GM19023 (cell line): ENCODE measurements around the gene TRNAU1AP.
"Not testable (repeated sequence)": the region's sequence is repeated elsewhere in the genome, so short reads cannot be mapped to it uniquely, and the experiment has no call there.

Experiments used
- ATAC-seq: cut with Tn5 transposase; IDR thresholded peaks from one replicate; pipeline ENCODE4 v1.9.1; 2021; ENCODE audit warnings: mild to moderate bottlenecking, moderate library complexity; ENCODE audit not compliant: unreplicated experiment

Gene TRNAU1AP

DNA sequence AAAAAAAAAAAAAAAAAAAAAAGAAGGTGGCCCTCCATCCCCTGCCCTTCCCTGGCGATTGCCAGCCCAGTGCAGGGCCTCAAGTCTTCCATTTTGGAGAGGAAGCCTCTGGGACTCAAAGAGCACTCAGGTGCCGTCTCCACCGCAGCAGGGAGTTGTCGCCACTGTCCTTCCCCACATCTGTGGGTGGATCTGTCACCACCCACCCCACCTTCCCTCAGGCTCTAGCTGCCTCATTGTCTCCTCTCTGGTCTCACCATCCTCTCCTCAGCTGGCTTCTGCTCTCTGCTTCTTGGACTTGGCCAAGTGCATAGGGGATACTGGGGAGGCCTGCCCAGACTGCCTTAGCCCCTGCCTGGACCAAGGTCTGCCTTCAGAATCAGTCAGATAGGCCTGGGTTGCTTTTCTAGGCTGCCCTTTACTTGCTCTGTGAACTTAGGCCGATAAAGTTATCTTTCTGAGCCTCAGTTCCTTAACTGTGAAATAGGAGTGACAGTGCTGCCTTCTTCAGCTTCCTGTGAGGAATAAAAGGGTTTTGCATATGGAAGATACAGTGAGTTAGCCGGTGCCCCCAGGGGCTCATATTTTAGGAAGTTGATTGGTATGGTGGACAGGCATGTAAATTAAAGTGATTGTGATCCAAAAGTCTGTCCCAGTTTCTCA is 31.3 kb upstream of the TRNAU1AP start:
- ATAC-seq = no peak

DNA sequence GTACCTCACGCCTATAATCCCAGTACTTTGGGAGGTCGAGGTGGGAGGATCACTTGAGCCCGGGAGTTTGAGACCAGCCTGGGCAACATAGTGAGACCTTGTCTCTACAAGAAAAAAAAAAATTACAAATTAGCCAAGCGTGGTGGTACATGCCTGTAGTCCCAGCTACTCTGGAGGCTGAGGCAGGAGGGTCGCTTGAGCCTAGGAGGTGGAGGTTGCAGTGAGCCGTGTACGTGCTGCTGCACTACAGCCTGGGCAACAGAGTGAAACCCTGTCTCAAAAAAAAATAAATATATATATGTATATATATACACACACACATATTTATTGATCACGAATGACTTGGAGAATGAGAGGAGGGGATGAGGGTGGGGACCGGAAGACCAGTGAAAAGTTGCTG is 30.3 kb upstream of the TRNAU1AP start:
- not testable (repeated sequence) for ATAC-seq

DNA sequence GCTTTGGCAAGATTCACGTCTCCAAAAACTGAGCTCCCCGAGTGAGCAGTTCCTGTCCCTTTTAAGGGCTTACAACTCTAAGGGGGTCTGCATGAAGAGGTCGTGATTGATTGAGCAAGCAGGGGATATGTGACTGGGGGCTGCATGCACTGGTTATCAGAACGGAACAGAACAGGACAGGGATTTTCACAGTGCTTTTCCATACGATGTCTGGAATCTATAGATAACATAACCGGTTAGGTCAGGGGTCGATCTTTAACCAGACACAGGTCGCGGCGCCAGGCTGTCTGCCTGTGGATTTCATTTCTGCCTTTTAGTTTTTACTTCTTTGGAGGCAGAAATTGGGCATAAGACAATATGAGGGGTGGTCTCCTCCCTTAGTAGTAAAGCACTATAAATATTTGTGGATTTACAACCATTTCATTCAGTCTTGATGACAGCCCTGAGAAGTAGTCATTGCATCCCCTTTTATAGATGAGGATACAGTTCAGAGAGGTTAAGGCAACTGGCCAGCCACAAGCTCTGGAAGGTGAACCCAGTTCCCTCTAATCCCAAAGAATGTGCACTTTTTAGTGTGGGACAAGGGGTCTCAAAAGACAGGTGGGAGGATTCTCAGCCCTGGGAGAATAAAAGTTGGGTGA is 27.8 kb upstream of the TRNAU1AP start:
- not testable (repeated sequence) for ATAC-seq

- ATAC-seq = no peak
These were observed 26.0 kb upstream of the TRNAU1AP start for GRCh38 chr1:28526886-28527285.

- ATAC-seq = no peak
These were observed 22.4 kb upstream of the TRNAU1AP start for GRCh38 chr1:28530456-28530855.

- no peak for ATAC-seq
These were observed 18.2 kb upstream of the TRNAU1AP start for GRCh38 chr1:28534671-28535070.

DNA sequence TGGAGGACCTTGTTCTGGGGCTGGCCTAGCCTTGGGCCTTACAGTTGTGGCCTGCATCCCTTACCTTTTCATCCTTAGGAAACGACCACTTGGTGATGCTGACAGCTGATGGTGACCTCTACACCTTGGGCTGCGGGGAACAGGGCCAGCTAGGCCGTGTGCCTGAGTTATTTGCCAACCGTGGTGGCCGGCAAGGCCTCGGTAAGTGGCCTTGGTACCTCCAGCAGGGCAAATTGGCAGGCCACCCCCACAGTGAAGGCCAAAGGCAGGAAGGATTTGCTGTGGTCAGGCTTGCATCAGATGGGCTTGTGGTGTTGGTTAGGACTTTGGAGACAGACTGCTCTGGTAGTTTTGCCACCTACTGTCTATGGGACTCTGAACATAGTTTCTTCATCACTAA is 17.7 kb upstream of the TRNAU1AP start:
- ATAC-seq = no peak

DNA sequence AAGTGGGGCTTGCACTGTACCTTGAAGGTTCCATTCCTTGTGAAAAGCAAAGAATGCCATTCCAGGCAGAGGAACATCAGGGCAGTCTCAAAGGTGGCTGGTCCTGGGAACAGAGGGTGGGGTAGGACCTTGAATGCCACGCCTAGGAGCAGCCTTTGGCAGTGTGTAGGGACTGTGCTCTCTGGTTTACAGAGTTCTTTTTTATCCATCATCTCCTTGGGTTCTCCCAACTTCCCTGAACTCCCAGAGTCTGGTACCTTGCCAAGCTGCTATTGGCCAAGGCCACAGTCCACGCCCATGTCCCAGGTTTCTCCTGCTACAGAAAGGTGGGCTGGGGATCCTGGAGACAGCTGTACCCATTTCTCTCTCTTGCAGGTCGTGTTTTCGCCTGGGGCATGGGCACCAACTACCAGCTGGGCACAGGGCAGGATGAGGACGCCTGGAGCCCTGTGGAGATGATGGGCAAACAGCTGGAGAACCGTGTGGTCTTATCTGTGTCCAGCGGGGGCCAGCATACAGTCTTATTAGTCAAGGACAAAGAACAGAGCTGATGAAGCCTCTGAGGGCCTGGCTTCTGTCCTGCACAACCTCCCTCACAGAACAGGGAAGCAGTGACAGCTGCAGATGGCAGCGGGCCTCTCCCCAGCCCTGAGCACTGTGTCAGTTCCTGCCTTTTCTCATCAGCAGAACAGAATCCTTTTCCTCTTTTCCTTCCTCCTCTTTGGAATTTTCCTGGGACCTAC is 15.3 kb upstream of the TRNAU1AP start:
- ATAC-seq = no peak

GRCh38 chr1:28538286-28538685 is 14.6 kb upstream of the TRNAU1AP start:
- ATAC-seq = no peak

DNA sequence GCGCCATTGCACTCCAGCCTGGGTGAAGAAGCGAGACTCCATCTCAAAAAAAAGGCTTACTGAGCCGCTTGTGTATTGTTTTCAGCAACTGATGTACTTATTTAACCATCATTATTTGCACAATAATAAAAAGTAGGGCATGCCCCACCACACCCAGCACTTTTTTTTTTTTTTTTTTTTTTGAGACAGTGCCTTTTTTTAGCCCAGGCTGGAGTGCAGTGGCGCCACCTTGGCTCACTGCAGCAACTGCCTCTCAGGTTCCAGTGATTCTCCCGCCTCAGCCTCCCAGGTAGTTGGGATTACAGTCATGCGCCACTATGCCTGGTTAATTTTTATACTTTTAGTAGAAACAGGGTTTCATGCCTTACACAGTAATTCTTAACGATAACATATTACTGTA is 12.2 kb upstream of the TRNAU1AP start:
- no peak for ATAC-seq

DNA sequence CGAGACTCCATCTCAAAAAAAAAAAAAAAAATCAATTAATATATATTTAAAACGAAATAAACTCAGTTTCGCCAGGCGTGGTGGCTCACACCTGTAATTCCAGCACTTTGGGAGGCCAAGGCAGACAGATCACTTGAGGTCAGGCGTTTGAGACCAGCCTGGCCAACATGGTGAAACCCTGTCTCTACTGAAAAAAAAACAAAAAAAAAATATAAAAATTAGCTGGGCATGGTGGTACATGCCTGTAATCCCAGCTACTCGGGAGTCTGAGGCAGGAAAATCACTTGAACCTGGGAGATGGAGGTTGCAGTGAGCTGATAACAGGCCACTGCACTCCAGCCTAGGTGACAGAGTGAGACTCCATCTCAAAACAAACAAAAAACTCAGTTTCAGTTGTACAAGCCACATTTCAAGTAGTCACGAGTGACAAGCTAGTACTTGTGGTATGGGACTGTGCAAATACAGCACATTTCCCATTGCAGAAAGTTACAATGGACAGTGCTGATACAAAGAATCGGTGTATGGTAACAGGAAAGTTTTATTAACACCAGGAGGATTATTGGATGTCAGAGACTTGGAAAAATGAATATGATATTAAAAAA is 11.4 kb upstream of the TRNAU1AP start:
- not testable (repeated sequence) for ATAC-seq

DNA sequence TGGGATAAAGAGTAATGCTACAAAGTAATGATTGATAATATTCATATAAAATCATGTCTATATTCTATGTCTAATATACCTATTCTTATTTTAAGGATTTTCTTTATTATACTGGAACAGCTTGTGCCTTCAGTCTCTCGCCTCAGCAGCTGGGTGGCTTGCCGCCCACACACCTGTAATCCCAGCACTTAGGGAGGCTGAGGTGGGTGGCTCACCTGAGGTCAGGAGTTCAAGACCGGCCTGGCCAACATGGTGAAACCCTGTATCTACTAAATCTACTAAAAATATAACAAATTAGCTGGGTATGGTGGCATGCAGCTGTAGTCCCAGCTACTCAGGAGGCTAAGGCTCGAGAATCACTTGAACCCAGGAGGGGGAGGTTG is 7.6 kb upstream of the TRNAU1AP start:
- no peak for ATAC-seq

GRCh38 chr1:28548318-28548717 is 4.6 kb upstream of the TRNAU1AP start:
- no peak for ATAC-seq

- no peak for ATAC-seq
These were observed 1.5 kb upstream of the TRNAU1AP start for GRCh38 chr1:28551381-28551780.

DNA sequence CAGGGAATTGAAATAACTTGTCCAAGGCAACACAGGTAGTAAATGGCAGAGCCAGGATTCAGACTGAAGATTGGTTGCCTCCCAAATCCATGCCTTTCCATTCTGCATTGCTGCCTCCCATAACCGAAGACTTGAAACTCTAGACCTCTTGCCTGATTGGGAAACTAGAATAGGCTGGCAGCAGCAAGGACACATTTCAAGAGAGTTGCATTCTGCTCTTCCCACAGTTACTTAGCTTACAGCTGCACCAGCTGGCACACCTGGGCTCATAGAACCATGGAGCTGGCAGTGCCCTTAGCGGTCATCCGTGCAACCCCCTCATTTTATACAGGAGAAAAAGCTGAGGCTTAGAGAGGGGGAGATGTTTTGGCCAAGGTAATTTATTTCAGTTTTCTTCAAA is 8.0 kb downstream of the TRNAU1AP start:
- no peak for ATAC-seq

GRCh38 chr1:28564310-28564709 is 11.4 kb downstream of the TRNAU1AP start:
- ATAC-seq = no peak

DNA sequence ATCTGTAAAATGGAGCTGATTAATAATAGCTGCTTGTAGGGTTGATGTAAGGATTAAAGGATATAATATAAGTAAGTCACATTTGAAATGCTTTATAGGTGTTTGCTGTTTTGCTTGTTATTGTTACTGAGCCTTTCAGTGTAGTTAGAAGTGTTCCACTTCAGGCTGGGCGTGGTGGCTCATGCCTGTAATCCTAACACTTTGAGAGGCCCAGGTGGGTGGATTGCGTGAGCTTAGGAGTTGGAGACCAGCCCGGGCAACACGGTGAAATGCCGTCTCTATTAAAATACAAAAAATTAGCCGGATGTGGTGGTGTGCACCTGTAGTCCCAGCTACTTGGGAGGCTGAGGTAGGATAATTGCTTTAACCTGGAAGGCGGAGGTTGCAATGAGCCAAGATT is 12.2 kb downstream of the TRNAU1AP start:
- no peak for ATAC-seq

GRCh38 chr1:28565726-28566125 is 12.8 kb downstream of the TRNAU1AP start:
- ATAC-seq = no peak

- ATAC-seq = no peak
These were observed 14.0 kb downstream of the TRNAU1AP start for GRCh38 chr1:28566931-28567330.

- ATAC-seq = no peak
These were observed 19.0 kb downstream of the TRNAU1AP start for GRCh38 chr1:28571911-28572310.

- ATAC-seq = not testable (repeated sequence)
These were observed 20.0 kb downstream of the TRNAU1AP start for GRCh38 chr1:28572891-28573290.

DNA sequence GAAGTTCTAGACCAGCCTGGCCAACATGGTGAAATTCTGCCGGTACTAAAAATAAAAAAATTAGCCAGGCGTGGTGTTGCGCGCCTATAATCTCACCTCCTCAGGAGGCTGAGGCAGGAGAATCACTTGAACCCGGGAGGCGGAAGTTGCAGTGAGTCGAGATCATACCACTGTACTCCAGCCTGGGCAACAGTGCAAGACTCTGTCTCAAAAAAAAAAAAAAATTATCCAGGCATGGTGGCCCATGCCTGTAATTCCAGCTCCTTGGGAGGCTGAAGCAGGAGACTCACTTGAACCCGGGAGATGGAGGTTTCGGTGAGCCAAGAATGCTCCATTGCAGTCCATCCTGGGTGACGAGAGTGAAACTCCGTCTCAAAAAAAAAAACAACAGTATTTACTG is 20.7 kb downstream of the TRNAU1AP start:
- no peak for ATAC-seq
